Measurements from ENCODE around the gene PGBD5. TPM values are rescaled to one million over a fixed set of nuclear protein-coding genes. Genes with fewer than 3 reads are reported as not detected.

PGBD5 gene
- total RNA-seq, 2 experiments from 2014 or later = not detected

- TF ChIP-seq EZH2phosphoT487 (IDR thresholded peaks at IDR 0.05; ENCODE audit: borderline replicate concordance, low read depth, low read length) = no peak
- no peak for TF ChIP-seq CTCF (conservative IDR thresholded peaks at IDR 0.05; ENCODE audit: low read length)
- peaks cover 10% of the 10 kb centered on the region for H3K4me1 ChIP-seq (ENCODE audit: insufficient read depth, low read length, poor library complexity, severe bottlenecking)
- CTCF ChIA-PET (ENCODE audit: unreplicated experiment) = no interaction called here
Observed at GRCh38 chr1:230286890-230287269, 139.3 kb downstream of the PGBD5 start.

GRCh38 chr1:230286166-230286889 lies 139.8 kb downstream of the PGBD5 start:
- H3K4me1 ChIP-seq (ENCODE audit: insufficient read depth, low read length, poor library complexity, severe bottlenecking) = peaks cover 13% of the 10 kb centered on the region
- no peak overlapping the region for H2AFZ ChIP-seq (ENCODE audit: low read length)
- TF ChIP-seq EZH2phosphoT487 (IDR thresholded peaks at IDR 0.05; ENCODE audit: borderline replicate concordance, low read depth, low read length) = no peak
- TF ChIP-seq CTCF (conservative IDR thresholded peaks at IDR 0.05; ENCODE audit: low read length) = no peak
- ChIA-PET POLR2A (no interaction called here), CTCF (ENCODE audit: unreplicated experiment) (no interaction called here)
- no peak overlapping the region for H3K4me3 ChIP-seq (ENCODE audit: low read depth, low read length, poor library complexity, severe bottlenecking)
- H3K79me2 ChIP-seq (ENCODE audit: insufficient read depth, low read depth, low read length) = no peaks in the 10 kb centered on the region
- DNase-seq (ENCODE audit: low spot score) = no peak
- no TSS peak for BruUV-seq (replicated peaks)
- H3K36me3 ChIP-seq (ENCODE audit: insufficient read depth, low read length) = no peaks in the 10 kb centered on the region
- no peaks in the 10 kb centered on the region for H4K20me1 ChIP-seq (ENCODE audit: insufficient read depth, low read length)
- no peak overlapping the region for H3K27ac ChIP-seq (ENCODE audit: low read depth, low read length, poor library complexity, severe bottlenecking)
- no peaks in the 10 kb centered on the region for H3K9me2 ChIP-seq (ENCODE audit: insufficient read depth, low read length)
- intact Hi-C loops (cut with micrococcal nuclease; ENCODE audit: unreplicated experiment) = no loop called here
- H3K4me2 ChIP-seq (ENCODE audit: low read length) = no peak overlapping the region
- no peaks in the 10 kb centered on the region for H3K9me3 ChIP-seq (ENCODE audit: low read length)

More at GRCh38 chr1:230286890-230287269, 139.3 kb downstream of the PGBD5 start:
- H3K27ac ChIP-seq (ENCODE audit: low read depth, low read length, poor library complexity, severe bottlenecking) = no peak overlapping the region
- intact Hi-C loops (cut with micrococcal nuclease; ENCODE audit: unreplicated experiment) = no loop called here
- no peak for DNase-seq (ENCODE audit: low spot score)
- no peaks in the 10 kb centered on the region for H4K20me1 ChIP-seq (ENCODE audit: insufficient read depth, low read length)
- H3K9me3 ChIP-seq (ENCODE audit: low read length) = no peaks in the 10 kb centered on the region
- H3K4me3 ChIP-seq (ENCODE audit: low read depth, low read length, poor library complexity, severe bottlenecking) = no peak overlapping the region
- no peak overlapping the region for H2AFZ ChIP-seq (ENCODE audit: low read length)
- no peaks in the 10 kb centered on the region for H3K36me3 ChIP-seq (ENCODE audit: insufficient read depth, low read length)
- H3K9me2 ChIP-seq (ENCODE audit: insufficient read depth, low read length) = no peaks in the 10 kb centered on the region
- H3K79me2 ChIP-seq (ENCODE audit: insufficient read depth, low read depth, low read length) = no peaks in the 10 kb centered on the region
- POLR2A ChIA-PET = no interaction called here
- no TSS peak for BruUV-seq (replicated peaks)
- no peak overlapping the region for H3K4me2 ChIP-seq (ENCODE audit: low read length)

GRCh38 chr1:230285351-230285750 lies 140.8 kb downstream of the PGBD5 start:
- Histone ChIP-seq H3K36me3 (ENCODE audit: insufficient read depth, low read length) (no peaks in the 10 kb centered on the region), H3K4me3 (ENCODE audit: low read depth, low read length, poor library complexity, severe bottlenecking) (no peak overlapping the region), H3K79me2 (ENCODE audit: insufficient read depth, low read depth, low read length) (no peaks in the 10 kb centered on the region), H3K9me3 (ENCODE audit: low read length) (no peaks in the 10 kb centered on the region), H3K27ac (ENCODE audit: low read depth, low read length, poor library complexity, severe bottlenecking) (no peak overlapping the region), H3K9me2 (ENCODE audit: insufficient read depth, low read length) (no peaks in the 10 kb centered on the region), H2AFZ (ENCODE audit: low read length) (no peak overlapping the region), H3K4me1 (ENCODE audit: insufficient read depth, low read length, poor library complexity, severe bottlenecking) (peaks cover 13% of the 10 kb centered on the region), H4K20me1 (ENCODE audit: insufficient read depth, low read length) (no peaks in the 10 kb centered on the region), H3K4me2 (ENCODE audit: low read length) (no peak overlapping the region)
- TF ChIP-seq EZH2phosphoT487 (IDR thresholded peaks at IDR 0.05; ENCODE audit: borderline replicate concordance, low read depth, low read length) (no peak), CTCF (conservative IDR thresholded peaks at IDR 0.05; ENCODE audit: low read length) (no peak)
- intact Hi-C loops (cut with micrococcal nuclease; ENCODE audit: unreplicated experiment) = no loop called here
- no peak for DNase-seq (ENCODE audit: low spot score)
- BruUV-seq (replicated peaks) = no TSS peak
- CTCF ChIA-PET (ENCODE audit: unreplicated experiment) = no interaction called here
- POLR2A ChIA-PET = no interaction called here

All from OCI-LY7 (cell line).